ENCODE results near the gene ATXN10.

ATXN10 gene

DNA sequence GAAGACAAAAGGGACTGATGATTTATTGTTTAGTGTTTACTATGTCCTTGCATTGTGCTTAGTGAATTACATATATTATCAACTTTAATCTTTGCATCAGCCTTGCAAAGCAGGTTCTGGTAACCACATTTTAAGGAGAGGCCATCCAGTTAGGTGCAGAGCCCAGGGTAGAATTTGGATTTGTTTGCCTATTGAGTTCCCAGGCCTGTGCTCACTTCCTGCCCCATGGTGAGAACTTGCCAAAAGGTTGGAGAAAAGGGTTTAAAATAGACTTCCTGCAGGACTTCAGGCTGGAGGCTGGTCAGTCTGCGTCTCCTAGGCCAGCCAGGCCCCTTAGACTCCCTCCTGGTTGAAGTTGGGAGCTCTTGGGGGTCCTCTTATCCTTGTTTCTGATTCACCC lies 72.1 kb downstream of the ATXN10 start:
- H3K27me3 ChIP-seq (ENCODE audit: control insufficient read depth in 5 of 5, insufficient read depth in 4 of 5, low read length in 5 of 5) = no peaks in the 10 kb centered on the region
- peaks cover 5 to 21% (median 17%) of the 10 kb centered on the region in 5 donors for H3K4me1 ChIP-seq (ENCODE audit: control insufficient read depth in 5 of 5, insufficient read depth in 5 of 5, low read length in 5 of 5)
- peak overlapping the region in 1 of 5 donors; percentile 17 for H3K4me3 ChIP-seq (ENCODE audit: low read depth in 1 of 5, low read length in 5 of 5)
- peak overlapping the region; percentile 43 for H3K27ac ChIP-seq (ENCODE audit: low read depth, low read length)
- H3K9me3 ChIP-seq (ENCODE audit: control insufficient read depth in 5 of 5, low read length in 5 of 5) = no peaks in the 10 kb centered on the region
- H3K36me3 ChIP-seq (ENCODE audit: control insufficient read depth in 5 of 5, insufficient read depth in 5 of 5, low read length in 5 of 5) = peaks cover 28 to 33% (median 32%) of the 10 kb centered on the region in 5 donors
- no peak overlapping the region for H3K9ac ChIP-seq (ENCODE audit: low read length in 5 of 5)

DNA sequence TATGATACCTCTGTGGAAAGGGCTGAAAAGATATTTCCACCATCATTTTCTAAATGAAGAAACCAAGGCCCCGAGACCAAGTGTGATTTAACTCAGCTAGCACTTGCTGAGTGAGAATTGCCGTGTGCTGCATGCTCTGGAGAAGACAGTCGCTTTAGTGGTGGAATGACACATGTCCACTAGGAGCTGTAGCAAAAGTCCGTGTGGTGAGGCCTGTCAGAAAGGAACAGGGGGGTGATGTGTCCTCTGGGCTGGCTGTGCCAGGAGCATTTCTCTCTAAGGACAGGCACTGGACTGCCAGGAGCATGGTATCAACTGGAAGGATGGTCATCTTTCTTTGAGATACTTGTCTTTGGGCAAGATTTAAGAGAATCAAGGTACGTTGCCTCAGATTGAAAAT lies 72.8 kb downstream of the ATXN10 start:
- no peaks in the 10 kb centered on the region for H3K9me3 ChIP-seq (ENCODE audit: control insufficient read depth in 5 of 5, low read length in 5 of 5)
- no peak overlapping the region for H3K4me3 ChIP-seq (ENCODE audit: low read depth in 1 of 5, low read length in 5 of 5)
- H3K4me1 ChIP-seq (ENCODE audit: control insufficient read depth in 5 of 5, insufficient read depth in 5 of 5, low read length in 5 of 5) = peaks cover 5 to 21% (median 17%) of the 10 kb centered on the region in 5 donors
- H3K36me3 ChIP-seq (ENCODE audit: control insufficient read depth in 5 of 5, insufficient read depth in 5 of 5, low read length in 5 of 5) = peaks cover 22 to 32% (median 28%) of the 10 kb centered on the region in 5 donors
- H3K27ac ChIP-seq (ENCODE audit: low read depth, low read length) = peak overlapping the region; percentile 43
- no peaks in the 10 kb centered on the region for H3K27me3 ChIP-seq (ENCODE audit: control insufficient read depth in 5 of 5, insufficient read depth in 4 of 5, low read length in 5 of 5)
- H3K9ac ChIP-seq (ENCODE audit: low read length in 5 of 5) = no peak overlapping the region

DNA sequence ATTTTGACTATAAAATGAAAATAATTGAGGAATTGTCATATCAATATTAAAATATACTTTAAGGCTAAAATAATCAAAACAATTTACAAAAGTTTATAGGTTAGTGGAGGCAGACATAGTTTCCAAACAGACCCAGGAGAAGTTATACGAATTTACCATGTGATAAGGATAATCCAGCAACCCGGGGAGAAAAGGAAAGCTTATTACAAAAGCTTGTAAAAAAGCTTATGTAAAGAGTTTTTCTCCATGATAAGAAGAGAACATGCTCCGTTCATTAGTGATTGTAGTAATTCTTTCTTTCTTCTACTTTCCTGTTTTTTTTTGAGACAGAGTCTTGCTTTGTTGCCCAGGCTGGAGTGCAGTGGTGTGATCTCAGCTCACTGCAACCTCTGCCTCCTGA lies 79.0 kb downstream of the ATXN10 start:
- Histone ChIP-seq H3K9me3 (ENCODE audit: control insufficient read depth in 5 of 5, low read length in 5 of 5) (no peaks in the 10 kb centered on the region), H3K36me3 (ENCODE audit: control insufficient read depth in 5 of 5, insufficient read depth in 5 of 5, low read length in 5 of 5) (peaks cover 0 to 13% (median 3%) of the 10 kb centered on the region in 5 donors), H3K27me3 (ENCODE audit: control insufficient read depth in 5 of 5, insufficient read depth in 4 of 5, low read length in 5 of 5) (no peaks in the 10 kb centered on the region), H3K9ac (ENCODE audit: low read length in 5 of 5) (no peak overlapping the region), H3K4me1 (ENCODE audit: control insufficient read depth in 5 of 5, insufficient read depth in 5 of 5, low read length in 5 of 5) (peaks cover 0 to 13% (median 4%) of the 10 kb centered on the region in 5 donors), H3K27ac (ENCODE audit: low read depth, low read length) (no peak overlapping the region), H3K4me3 (ENCODE audit: low read depth in 1 of 5, low read length in 5 of 5) (no peak overlapping the region)

DNA sequence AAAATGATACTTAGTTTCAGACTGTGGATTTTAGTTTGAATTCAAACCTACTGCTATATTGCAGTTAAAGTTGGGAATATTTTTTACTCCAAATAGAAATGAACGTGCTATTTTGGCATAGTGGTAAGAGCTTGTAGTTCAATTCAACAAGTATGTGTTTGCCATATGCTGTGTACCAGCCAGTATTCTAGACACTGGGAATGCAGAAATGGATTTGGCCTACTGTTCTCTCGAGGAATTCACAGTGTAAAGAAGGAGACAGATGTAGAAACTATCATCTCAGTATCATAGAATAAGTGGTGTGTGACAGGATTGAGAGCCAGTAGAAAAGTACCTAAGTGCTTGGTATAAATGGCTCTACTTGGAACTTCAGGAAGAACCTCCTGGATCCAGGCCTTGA lies 80.4 kb downstream of the ATXN10 start:
- no peak overlapping the region for H3K4me3 ChIP-seq (ENCODE audit: low read depth in 1 of 5, low read length in 5 of 5)
- no peak overlapping the region for H3K27ac ChIP-seq (ENCODE audit: low read depth, low read length)
- no peaks in the 10 kb centered on the region for H3K27me3 ChIP-seq (ENCODE audit: control insufficient read depth in 5 of 5, insufficient read depth in 4 of 5, low read length in 5 of 5)
- peaks cover 0 to 13% (median 6%) of the 10 kb centered on the region in 5 donors for H3K4me1 ChIP-seq (ENCODE audit: control insufficient read depth in 5 of 5, insufficient read depth in 5 of 5, low read length in 5 of 5)
- H3K9ac ChIP-seq (ENCODE audit: low read length in 5 of 5) = no peak overlapping the region
- H3K9me3 ChIP-seq (ENCODE audit: control insufficient read depth in 5 of 5, low read length in 5 of 5) = no peaks in the 10 kb centered on the region
- H3K36me3 ChIP-seq (ENCODE audit: control insufficient read depth in 5 of 5, insufficient read depth in 5 of 5, low read length in 5 of 5) = peaks cover 0 to 20% (median 5%) of the 10 kb centered on the region in 5 donors

DNA sequence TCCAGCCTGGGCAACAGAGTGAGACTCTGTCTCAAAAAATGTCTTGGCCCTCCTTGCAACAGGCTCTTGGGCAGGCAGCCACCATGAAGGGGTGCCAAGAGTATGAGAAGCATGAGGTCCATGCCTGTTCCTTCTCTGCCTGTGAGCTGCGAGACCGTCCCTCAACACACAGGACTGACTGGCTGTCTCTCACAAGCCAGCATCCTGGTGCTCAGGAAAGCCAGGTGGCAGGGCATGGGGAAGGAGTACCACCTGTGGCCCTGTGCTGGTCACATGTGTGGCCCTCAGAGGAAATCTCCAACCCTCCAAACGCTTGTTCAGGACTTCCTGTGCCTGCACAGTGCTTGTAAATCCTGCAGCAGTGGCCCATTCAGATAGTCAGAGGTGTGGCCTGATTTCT lies 83.2 kb downstream of the ATXN10 start:
- Histone ChIP-seq H3K27ac (ENCODE audit: low read depth, low read length) (no peak overlapping the region), H3K4me1 (ENCODE audit: control insufficient read depth in 5 of 5, insufficient read depth in 5 of 5, low read length in 5 of 5) (peaks cover 0 to 13% (median 9%) of the 10 kb centered on the region in 5 donors), H3K36me3 (ENCODE audit: control insufficient read depth in 5 of 5, insufficient read depth in 5 of 5, low read length in 5 of 5) (peaks cover 0 to 28% (median 3%) of the 10 kb centered on the region in 5 donors), H3K4me3 (ENCODE audit: low read depth in 1 of 5, low read length in 5 of 5) (no peak overlapping the region), H3K9ac (ENCODE audit: low read length in 5 of 5) (no peak overlapping the region), H3K27me3 (ENCODE audit: control insufficient read depth in 5 of 5, insufficient read depth in 4 of 5, low read length in 5 of 5) (no peaks in the 10 kb centered on the region), H3K9me3 (ENCODE audit: control insufficient read depth in 5 of 5, low read length in 5 of 5) (no peaks in the 10 kb centered on the region)

DNA sequence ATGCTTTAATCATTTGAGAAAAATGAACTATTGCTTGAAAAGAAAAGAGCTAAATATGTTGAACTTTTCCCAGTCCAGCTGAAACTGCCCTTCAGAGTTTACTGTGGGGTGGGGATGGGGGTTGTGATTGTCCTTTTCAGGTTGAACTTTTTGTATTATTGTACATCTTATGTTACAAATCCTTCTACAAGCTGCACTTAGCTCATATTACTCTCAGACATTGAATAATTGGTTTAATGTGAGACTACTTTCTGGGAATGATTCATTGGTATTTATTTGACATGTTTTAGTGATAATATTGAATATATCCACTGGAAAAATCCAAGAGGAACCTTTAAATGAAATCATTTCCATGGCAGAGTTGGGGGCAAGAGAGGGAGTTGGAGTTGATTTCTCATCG lies 84.9 kb downstream of the ATXN10 start:
- Histone ChIP-seq H3K27ac (ENCODE audit: low read depth, low read length) (no peak overlapping the region), H3K9ac (ENCODE audit: low read length in 5 of 5) (no peak overlapping the region), H3K36me3 (ENCODE audit: control insufficient read depth in 5 of 5, insufficient read depth in 5 of 5, low read length in 5 of 5) (peaks cover 0 to 23% (median 3%) of the 10 kb centered on the region in 5 donors), H3K4me3 (ENCODE audit: low read depth in 1 of 5, low read length in 5 of 5) (no peak overlapping the region), H3K27me3 (ENCODE audit: control insufficient read depth in 5 of 5, insufficient read depth in 4 of 5, low read length in 5 of 5) (no peaks in the 10 kb centered on the region), H3K9me3 (ENCODE audit: control insufficient read depth in 5 of 5, low read length in 5 of 5) (no peaks in the 10 kb centered on the region), H3K4me1 (ENCODE audit: control insufficient read depth in 5 of 5, insufficient read depth in 5 of 5, low read length in 5 of 5) (peaks cover 0 to 13% (median 9%) of the 10 kb centered on the region in 5 donors)

DNA sequence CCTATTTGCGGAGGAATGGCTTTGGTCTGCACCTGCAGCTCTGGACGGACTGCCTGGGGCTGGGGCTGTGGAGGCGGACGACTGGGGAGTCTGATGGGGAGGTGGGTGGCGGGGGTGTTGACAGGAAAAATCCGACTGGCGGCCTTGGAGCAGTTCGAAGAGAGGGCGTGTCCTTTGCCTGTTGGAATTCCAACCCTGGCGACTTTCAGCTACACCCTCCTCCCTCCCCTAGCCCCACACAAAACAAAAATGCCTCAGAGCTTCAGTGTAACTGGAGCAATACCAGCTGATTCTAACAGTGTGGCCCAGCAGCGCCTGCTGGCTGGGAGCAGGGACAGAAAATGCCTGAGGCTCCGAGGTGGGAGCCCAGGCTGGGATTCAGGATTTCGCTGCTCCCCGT lies 85.4 kb downstream of the ATXN10 start:
- Histone ChIP-seq H3K27me3 (ENCODE audit: control insufficient read depth in 5 of 5, insufficient read depth in 4 of 5, low read length in 5 of 5) (no peaks in the 10 kb centered on the region), H3K4me3 (ENCODE audit: low read depth in 1 of 5, low read length in 5 of 5) (no peak overlapping the region), H3K4me1 (ENCODE audit: control insufficient read depth in 5 of 5, insufficient read depth in 5 of 5, low read length in 5 of 5) (peaks cover 0 to 13% (median 9%) of the 10 kb centered on the region in 5 donors), H3K27ac (ENCODE audit: low read depth, low read length) (no peak overlapping the region), H3K9me3 (ENCODE audit: control insufficient read depth in 5 of 5, low read length in 5 of 5) (no peaks in the 10 kb centered on the region), H3K9ac (ENCODE audit: low read length in 5 of 5) (peak overlapping the region in 1 of 5 donors; percentile 14), H3K36me3 (ENCODE audit: control insufficient read depth in 5 of 5, insufficient read depth in 5 of 5, low read length in 5 of 5) (peaks cover 0 to 23% (median 3%) of the 10 kb centered on the region in 5 donors)

DNA sequence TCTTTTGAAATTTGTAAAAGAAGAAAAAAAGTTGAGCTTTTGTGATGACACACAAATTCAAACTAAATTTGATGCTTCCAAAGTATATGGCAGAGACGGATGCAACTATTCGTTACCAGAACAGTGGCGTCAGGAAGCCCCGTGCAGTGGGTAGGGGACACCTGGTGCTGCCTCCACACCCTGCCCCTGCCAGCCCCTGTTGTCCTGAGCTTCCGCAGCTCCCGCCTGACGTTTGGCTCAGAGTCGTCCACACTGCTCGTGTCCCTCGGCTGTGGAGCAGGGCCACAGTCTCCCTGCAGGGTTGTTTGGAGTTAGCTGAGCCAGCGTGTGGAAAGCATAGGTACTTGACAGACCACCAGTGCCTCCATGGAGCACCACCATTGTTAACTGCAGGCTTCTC lies 86.3 kb downstream of the ATXN10 start:
- H3K9me3 ChIP-seq (ENCODE audit: control insufficient read depth in 5 of 5, low read length in 5 of 5) = no peaks in the 10 kb centered on the region
- no peak overlapping the region for H3K4me3 ChIP-seq (ENCODE audit: low read depth in 1 of 5, low read length in 5 of 5)
- no peak overlapping the region for H3K27ac ChIP-seq (ENCODE audit: low read depth, low read length)
- no peak overlapping the region for H3K9ac ChIP-seq (ENCODE audit: low read length in 5 of 5)
- H3K4me1 ChIP-seq (ENCODE audit: control insufficient read depth in 5 of 5, insufficient read depth in 5 of 5, low read length in 5 of 5) = peaks cover 0 to 13% (median 9%) of the 10 kb centered on the region in 5 donors
- peaks cover 0 to 29% (median 6%) of the 10 kb centered on the region in 5 donors for H3K36me3 ChIP-seq (ENCODE audit: control insufficient read depth in 5 of 5, insufficient read depth in 5 of 5, low read length in 5 of 5)
- no peaks in the 10 kb centered on the region for H3K27me3 ChIP-seq (ENCODE audit: control insufficient read depth in 5 of 5, insufficient read depth in 4 of 5, low read length in 5 of 5)

DNA sequence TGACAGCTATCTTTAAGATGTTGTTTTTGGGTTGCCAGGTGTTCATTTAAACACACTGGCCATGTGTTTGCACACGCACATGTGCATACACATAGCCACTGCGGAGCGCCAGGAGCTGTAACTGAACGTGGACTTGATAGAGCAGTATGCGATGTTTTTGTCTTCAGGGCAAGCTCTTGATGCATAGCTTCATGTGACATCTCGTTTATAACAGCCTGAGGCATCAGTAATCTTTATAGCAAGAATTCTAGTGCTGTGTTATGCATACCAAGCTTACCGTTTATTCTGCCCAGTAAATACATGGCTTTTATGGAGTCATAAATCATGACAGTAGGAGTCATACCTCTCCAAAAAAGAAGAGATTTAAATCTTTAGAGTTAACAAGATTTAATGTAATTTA lies 87.0 kb downstream of the ATXN10 start:
- H3K9ac ChIP-seq (ENCODE audit: low read length in 5 of 5) = no peak overlapping the region
- H3K9me3 ChIP-seq (ENCODE audit: control insufficient read depth in 5 of 5, low read length in 5 of 5) = no peaks in the 10 kb centered on the region
- H3K4me3 ChIP-seq (ENCODE audit: low read depth in 1 of 5, low read length in 5 of 5) = no peak overlapping the region
- peaks cover 0 to 34% (median 6%) of the 10 kb centered on the region in 5 donors for H3K36me3 ChIP-seq (ENCODE audit: control insufficient read depth in 5 of 5, insufficient read depth in 5 of 5, low read length in 5 of 5)
- no peaks in the 10 kb centered on the region for H3K27me3 ChIP-seq (ENCODE audit: control insufficient read depth in 5 of 5, insufficient read depth in 4 of 5, low read length in 5 of 5)
- H3K27ac ChIP-seq (ENCODE audit: low read depth, low read length) = no peak overlapping the region
- H3K4me1 ChIP-seq (ENCODE audit: control insufficient read depth in 5 of 5, insufficient read depth in 5 of 5, low read length in 5 of 5) = peaks cover 0 to 13% (median 9%) of the 10 kb centered on the region in 5 donors

DNA sequence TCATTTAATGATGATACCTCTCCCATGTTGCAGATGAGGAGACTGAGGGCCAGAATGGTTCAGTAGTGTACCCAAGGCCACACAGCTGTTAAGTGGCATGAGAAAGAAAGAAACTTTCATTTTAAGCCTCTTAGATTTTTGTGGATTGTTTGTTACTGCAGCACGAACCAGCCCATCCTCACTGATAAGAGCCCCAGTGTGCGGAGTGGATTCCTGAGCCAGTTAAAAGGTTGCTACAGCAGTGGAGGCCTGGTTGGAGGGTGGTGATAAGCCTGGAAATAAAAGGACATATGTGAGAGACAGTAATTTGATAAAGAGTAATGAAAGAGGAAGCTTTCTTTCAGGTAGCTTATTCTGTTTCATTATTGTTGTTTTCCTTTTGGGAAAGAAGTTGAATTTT lies 89.0 kb downstream of the ATXN10 start:
- no peak overlapping the region for H3K27ac ChIP-seq (ENCODE audit: low read depth, low read length)
- H3K27me3 ChIP-seq (ENCODE audit: control insufficient read depth in 5 of 5, insufficient read depth in 4 of 5, low read length in 5 of 5) = no peaks in the 10 kb centered on the region
- no peak overlapping the region for H3K9ac ChIP-seq (ENCODE audit: low read length in 5 of 5)
- H3K4me3 ChIP-seq (ENCODE audit: low read depth in 1 of 5, low read length in 5 of 5) = no peak overlapping the region
- H3K9me3 ChIP-seq (ENCODE audit: control insufficient read depth in 5 of 5, low read length in 5 of 5) = no peaks in the 10 kb centered on the region
- H3K4me1 ChIP-seq (ENCODE audit: control insufficient read depth in 5 of 5, insufficient read depth in 5 of 5, low read length in 5 of 5) = peaks cover 0 to 7% (median 0%) of the 10 kb centered on the region in 5 donors
- H3K36me3 ChIP-seq (ENCODE audit: control insufficient read depth in 5 of 5, insufficient read depth in 5 of 5, low read length in 5 of 5) = peaks cover 0 to 39% (median 8%) of the 10 kb centered on the region in 5 donors
